Measurements from ENCODE around the gene KMT2C.
"Not testable (repeated sequence)": the region's sequence is repeated elsewhere in the genome, so short reads cannot be mapped to it uniquely, and the experiment has no call there.

The KMT2C gene

GRCh38 chr7:152435384-152436110, at the start of gene KMT2C:
Gene KMT2C, minus strand, starts transcription at chr7:152436003. Its CDS starts 217 bp downstream, at chr7:152435786.
- peak within 1 kb of the TSS; percentile 90 for H3K27ac Mint-ChIP-seq
- peaks cover 27% of the 10 kb centered on the region for H3K4me1 Mint-ChIP-seq (ENCODE audit: low read depth)
- no peaks in the 10 kb centered on the region for H3K9me3 Mint-ChIP-seq
- H3K27me3 Mint-ChIP-seq (ENCODE audit: low read depth): peaks cover 5% of the 10 kb centered on the region
- H3K36me3 Mint-ChIP-seq (ENCODE audit: low read depth): no peaks in the 10 kb centered on the region
- peak within 1 kb of the TSS; percentile 85 for H3K4me3 Mint-ChIP-seq

- H3K27ac Mint-ChIP-seq: no peak overlapping the region
- no peak overlapping the region for H3K4me3 Mint-ChIP-seq
- H3K36me3 Mint-ChIP-seq (ENCODE audit: low read depth): no peaks in the 10 kb centered on the region
- H3K9me3 Mint-ChIP-seq: no peaks in the 10 kb centered on the region
- no peaks in the 10 kb centered on the region for H3K27me3 Mint-ChIP-seq (ENCODE audit: low read depth)
- H3K4me1 Mint-ChIP-seq (ENCODE audit: low read depth): no peaks in the 10 kb centered on the region
Observed at GRCh38 chr7:152481082-152481481, 45.3 kb upstream of the KMT2C start.

- Mint-ChIP-seq H3K36me3 (ENCODE audit: low read depth) (no peaks in the 10 kb centered on the region), H3K4me1 (ENCODE audit: low read depth) (no peaks in the 10 kb centered on the region), H3K27me3 (ENCODE audit: low read depth) (no peaks in the 10 kb centered on the region)
Observed at GRCh38 chr7:152480664-152481063, 44.9 kb upstream of the KMT2C start.

GRCh38 chr7:152479595-152479994, 43.8 kb upstream of the KMT2C start:
- Mint-ChIP-seq H3K36me3 (ENCODE audit: low read depth) (no peaks in the 10 kb centered on the region), H3K9me3 (no peaks in the 10 kb centered on the region), H3K27ac (no peak overlapping the region), H3K27me3 (ENCODE audit: low read depth) (no peaks in the 10 kb centered on the region), H3K4me3 (no peak overlapping the region), H3K4me1 (ENCODE audit: low read depth) (no peaks in the 10 kb centered on the region)

More at GRCh38 chr7:152480664-152481063, 44.9 kb upstream of the KMT2C start:
- Mint-ChIP-seq H3K9me3 (no peaks in the 10 kb centered on the region), H3K4me3 (no peak overlapping the region), H3K27ac (no peak overlapping the region)

- no peak overlapping the region for H3K4me3 Mint-ChIP-seq
- no peaks in the 10 kb centered on the region for H3K4me1 Mint-ChIP-seq (ENCODE audit: low read depth)
- no peaks in the 10 kb centered on the region for H3K36me3 Mint-ChIP-seq (ENCODE audit: low read depth)
- no peaks in the 10 kb centered on the region for H3K9me3 Mint-ChIP-seq
- no peak overlapping the region for H3K27ac Mint-ChIP-seq
- H3K27me3 Mint-ChIP-seq (ENCODE audit: low read depth): no peaks in the 10 kb centered on the region
Observed at GRCh38 chr7:152478140-152478539, 42.3 kb upstream of the KMT2C start.

GRCh38 chr7:152477079-152477478, 41.3 kb upstream of the KMT2C start:
- Mint-ChIP-seq H3K9me3 (no peaks in the 10 kb centered on the region), H3K36me3 (ENCODE audit: low read depth) (no peaks in the 10 kb centered on the region), H3K4me1 (ENCODE audit: low read depth) (no peaks in the 10 kb centered on the region), H3K4me3 (no peak overlapping the region), H3K27ac (no peak overlapping the region), H3K27me3 (ENCODE audit: low read depth) (no peaks in the 10 kb centered on the region)

- H3K27ac Mint-ChIP-seq: no peak overlapping the region
- H3K36me3 Mint-ChIP-seq (ENCODE audit: low read depth): no peaks in the 10 kb centered on the region
- peaks cover under 1% of the 10 kb centered on the region for H3K9me3 Mint-ChIP-seq
- no peaks in the 10 kb centered on the region for H3K4me1 Mint-ChIP-seq (ENCODE audit: low read depth)
- H3K27me3 Mint-ChIP-seq (ENCODE audit: low read depth): no peaks in the 10 kb centered on the region
- H3K4me3 Mint-ChIP-seq: no peak overlapping the region
Observed at GRCh38 chr7:152476551-152476950, 40.7 kb upstream of the KMT2C start.

- H3K27me3 Mint-ChIP-seq (ENCODE audit: low read depth): not testable (repeated sequence)
Observed at GRCh38 chr7:152471023-152471620, 35.3 kb upstream of the KMT2C start.

GRCh38 chr7:152470251-152471022, 34.6 kb upstream of the KMT2C start:
- H3K9me3 Mint-ChIP-seq: peaks cover 13% of the 10 kb centered on the region
- not testable (repeated sequence) for H3K36me3 Mint-ChIP-seq (ENCODE audit: low read depth); H3K4me3 Mint-ChIP-seq; H3K27me3 Mint-ChIP-seq (ENCODE audit: low read depth); H3K4me1 Mint-ChIP-seq (ENCODE audit: low read depth); H3K27ac Mint-ChIP-seq

More at GRCh38 chr7:152471023-152471620, 35.3 kb upstream of the KMT2C start:
- H3K36me3 Mint-ChIP-seq (ENCODE audit: low read depth); H3K4me3 Mint-ChIP-seq; H3K27ac Mint-ChIP-seq; H3K4me1 Mint-ChIP-seq (ENCODE audit: low read depth): not testable (repeated sequence)
- peaks cover 13% of the 10 kb centered on the region for H3K9me3 Mint-ChIP-seq

GRCh38 chr7:152469576-152469975, 33.8 kb upstream of the KMT2C start:
- not testable (repeated sequence) for H3K27ac Mint-ChIP-seq
- peaks cover 13% of the 10 kb centered on the region for H3K9me3 Mint-ChIP-seq

GRCh38 chr7:152467225-152467624, 31.4 kb upstream of the KMT2C start:
- no peak overlapping the region for H3K4me3 Mint-ChIP-seq
- H3K9me3 Mint-ChIP-seq: peaks cover 13% of the 10 kb centered on the region

More at GRCh38 chr7:152469576-152469975, 33.8 kb upstream of the KMT2C start:
- H3K36me3 Mint-ChIP-seq (ENCODE audit: low read depth); H3K4me3 Mint-ChIP-seq; H3K27me3 Mint-ChIP-seq (ENCODE audit: low read depth); H3K4me1 Mint-ChIP-seq (ENCODE audit: low read depth): not testable (repeated sequence)

GRCh38 chr7:152465119-152465387, 29.2 kb upstream of the KMT2C start:
- Mint-ChIP-seq H3K27me3 (ENCODE audit: low read depth) (no peaks in the 10 kb centered on the region), H3K4me1 (ENCODE audit: low read depth) (peaks cover 10% of the 10 kb centered on the region), H3K9me3 (no peaks in the 10 kb centered on the region), H3K4me3 (peak overlapping the region; percentile 86), H3K27ac (peak overlapping the region; percentile 82), H3K36me3 (ENCODE audit: low read depth) (peaks cover 1% of the 10 kb centered on the region)

More at GRCh38 chr7:152467225-152467624, 31.4 kb upstream of the KMT2C start:
- peaks cover 10% of the 10 kb centered on the region for H3K4me1 Mint-ChIP-seq (ENCODE audit: low read depth)
- H3K27me3 Mint-ChIP-seq (ENCODE audit: low read depth): no peaks in the 10 kb centered on the region
- no peak overlapping the region for H3K27ac Mint-ChIP-seq
- H3K36me3 Mint-ChIP-seq (ENCODE audit: low read depth): peaks cover 1% of the 10 kb centered on the region

- Mint-ChIP-seq H3K4me3 (peak overlapping the region; percentile 86), H3K36me3 (ENCODE audit: low read depth) (peaks cover 1% of the 10 kb centered on the region), H3K27ac (peak overlapping the region; percentile 82), H3K4me1 (ENCODE audit: low read depth) (peaks cover 10% of the 10 kb centered on the region), H3K9me3 (no peaks in the 10 kb centered on the region), H3K27me3 (ENCODE audit: low read depth) (no peaks in the 10 kb centered on the region)
Observed at GRCh38 chr7:152464312-152465118, 28.7 kb upstream of the KMT2C start.

GRCh38 chr7:152463709-152464311, 28.0 kb upstream of the KMT2C start:
- Mint-ChIP-seq H3K9me3 (no peaks in the 10 kb centered on the region), H3K36me3 (ENCODE audit: low read depth) (peaks cover 1% of the 10 kb centered on the region), H3K27ac (peak overlapping the region; percentile 26), H3K4me3 (peak overlapping the region; percentile 96), H3K4me1 (ENCODE audit: low read depth) (peaks cover 10% of the 10 kb centered on the region), H3K27me3 (ENCODE audit: low read depth) (no peaks in the 10 kb centered on the region)
